Ishikawa (cell line): ENCODE results near the gene GSX1.

Experiments
- CEBPB ChIP-seq: IDR thresholded peaks from 2 replicates; pipeline ENCODE4 v1.6.1; 2012
- RAD21 ChIP-seq: IDR thresholded peaks from 2 replicates; pipeline ENCODE4 v1.6.1; 2012; ENCODE audit warnings: low read depth
- TF ChIP-seq, protein P1 (sequence below): IDR thresholded peaks from 2 replicates; pipeline ENCODE4 v1.6.1; 2012; ENCODE audit warnings: low read depth, mild to moderate bottlenecking

DNA sequence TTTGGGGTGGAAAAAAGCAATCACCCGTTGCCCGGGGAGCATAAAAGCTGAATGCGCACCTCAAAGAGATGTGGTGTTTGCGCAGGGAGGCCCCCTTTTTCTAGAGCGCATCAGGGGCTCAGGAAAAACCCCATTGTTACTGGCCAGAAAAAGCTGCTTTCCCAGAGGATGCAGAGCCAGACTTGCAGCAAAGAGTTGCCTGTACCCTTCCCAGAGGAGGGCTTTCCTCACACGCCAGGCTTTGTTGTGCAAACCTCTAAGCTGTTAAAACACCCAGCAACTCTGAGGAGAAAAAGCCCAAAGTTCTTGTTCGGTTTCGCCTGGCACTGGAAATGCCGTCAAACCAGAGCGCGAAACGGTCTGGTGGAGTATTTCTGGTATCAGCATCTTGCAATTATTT is 29.3 kb downstream of the GSX1 start:
- no peak for TF ChIP-seq CEBPB
- TF ChIP-seq, protein P1, sequence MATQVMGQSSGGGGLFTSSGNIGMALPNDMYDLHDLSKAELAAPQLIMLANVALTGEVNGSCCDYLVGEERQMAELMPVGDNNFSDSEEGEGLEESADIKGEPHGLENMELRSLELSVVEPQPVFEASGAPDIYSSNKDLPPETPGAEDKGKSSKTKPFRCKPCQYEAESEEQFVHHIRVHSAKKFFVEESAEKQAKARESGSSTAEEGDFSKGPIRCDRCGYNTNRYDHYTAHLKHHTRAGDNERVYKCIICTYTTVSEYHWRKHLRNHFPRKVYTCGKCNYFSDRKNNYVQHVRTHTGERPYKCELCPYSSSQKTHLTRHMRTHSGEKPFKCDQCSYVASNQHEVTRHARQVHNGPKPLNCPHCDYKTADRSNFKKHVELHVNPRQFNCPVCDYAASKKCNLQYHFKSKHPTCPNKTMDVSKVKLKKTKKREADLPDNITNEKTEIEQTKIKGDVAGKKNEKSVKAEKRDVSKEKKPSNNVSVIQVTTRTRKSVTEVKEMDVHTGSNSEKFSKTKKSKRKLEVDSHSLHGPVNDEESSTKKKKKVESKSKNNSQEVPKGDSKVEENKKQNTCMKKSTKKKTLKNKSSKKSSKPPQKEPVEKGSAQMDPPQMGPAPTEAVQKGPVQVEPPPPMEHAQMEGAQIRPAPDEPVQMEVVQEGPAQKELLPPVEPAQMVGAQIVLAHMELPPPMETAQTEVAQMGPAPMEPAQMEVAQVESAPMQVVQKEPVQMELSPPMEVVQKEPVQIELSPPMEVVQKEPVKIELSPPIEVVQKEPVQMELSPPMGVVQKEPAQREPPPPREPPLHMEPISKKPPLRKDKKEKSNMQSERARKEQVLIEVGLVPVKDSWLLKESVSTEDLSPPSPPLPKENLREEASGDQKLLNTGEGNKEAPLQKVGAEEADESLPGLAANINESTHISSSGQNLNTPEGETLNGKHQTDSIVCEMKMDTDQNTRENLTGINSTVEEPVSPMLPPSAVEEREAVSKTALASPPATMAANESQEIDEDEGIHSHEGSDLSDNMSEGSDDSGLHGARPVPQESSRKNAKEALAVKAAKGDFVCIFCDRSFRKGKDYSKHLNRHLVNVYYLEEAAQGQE: no peak
- no peak for TF ChIP-seq RAD21
